ENCODE measurements around the gene ATP13A3. TPM values are rescaled to one million over a fixed set of nuclear protein-coding genes. Genes with fewer than 3 reads are reported as not detected.

The ATP13A3 gene
- total RNA-seq, 2 experiments from 2014 or later: 56.3 to 57.0 TPM

DNA sequence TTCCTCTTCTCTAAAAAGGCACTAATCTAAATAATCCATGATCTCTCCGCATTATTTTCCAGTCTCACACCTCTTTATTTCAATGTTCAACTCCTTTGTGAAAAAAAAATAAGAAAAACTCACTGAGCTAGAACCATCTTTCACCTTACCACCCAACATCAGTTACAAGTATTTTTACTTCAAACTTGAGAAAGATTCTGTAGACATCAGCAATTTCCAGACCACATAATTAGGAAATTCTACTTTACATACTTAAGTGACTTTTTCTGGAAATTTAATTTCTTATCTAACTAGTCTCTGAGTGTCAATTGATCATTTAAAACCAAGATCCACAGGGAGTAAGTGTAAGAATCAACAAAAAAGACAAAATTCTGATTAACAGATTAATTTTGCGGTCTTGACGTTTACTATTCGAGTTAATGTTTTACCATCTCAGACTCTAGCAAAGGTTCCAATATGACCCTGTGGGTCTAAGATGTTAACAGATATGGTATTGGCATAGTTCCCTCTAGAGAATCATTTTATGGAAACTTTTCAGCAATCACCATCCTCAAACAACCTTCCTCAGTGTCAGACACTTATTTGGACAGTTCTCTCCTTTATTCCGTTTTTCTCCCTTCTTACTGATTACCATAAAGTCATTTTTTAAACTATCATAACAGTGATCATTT is 5.1 kb downstream of the ATP13A3 start:
- Mint-ChIP-seq H3K27ac (no peak overlapping the region), H3K36me3 (peaks cover 11% of the 10 kb centered on the region), H3K4me1 (peaks cover 21% of the 10 kb centered on the region), H3K9me3 (no peaks in the 10 kb centered on the region), H3K4me3 (no peak overlapping the region), H3K27me3 (no peaks in the 10 kb centered on the region)
- no peak for DNase-seq
- POLR2A ChIA-PET: no interaction called here
- ATAC-seq (ENCODE audit: low read depth): no peak

- peaks cover 11% of the 10 kb centered on the region for H3K36me3 Mint-ChIP-seq
- H3K27me3 Mint-ChIP-seq: no peaks in the 10 kb centered on the region
- H3K4me1 Mint-ChIP-seq: peaks cover 21% of the 10 kb centered on the region
- H3K9me3 Mint-ChIP-seq: no peaks in the 10 kb centered on the region
- no peak overlapping the region for H3K4me3 Mint-ChIP-seq
- no peak overlapping the region for H3K27ac Mint-ChIP-seq
- POLR2A ChIA-PET: no interaction called here
- DNase-seq: no peak
- ATAC-seq (ENCODE audit: low read depth): no peak
Measured at GRCh38 chr3:194481103-194481502, 5.7 kb downstream of the ATP13A3 start.

DNA sequence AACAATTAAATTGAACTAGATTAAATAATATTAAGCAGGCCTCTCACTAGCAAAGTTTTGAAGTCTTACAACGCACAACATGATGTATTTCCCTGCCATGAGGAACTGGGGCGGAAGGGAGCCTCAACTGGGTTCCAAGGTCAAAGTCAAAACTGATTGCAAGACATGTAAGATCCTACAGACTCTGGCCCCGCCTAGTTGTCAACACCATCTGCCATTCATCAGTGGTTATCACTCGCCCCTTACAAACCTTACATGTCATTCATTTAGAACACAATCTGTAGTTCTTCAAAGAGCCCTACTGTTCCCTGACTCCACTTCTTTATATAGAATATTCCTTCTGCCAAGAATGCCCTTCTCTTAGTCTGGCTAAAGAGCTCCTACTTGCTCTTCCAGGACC is 10.0 kb downstream of the ATP13A3 start:
- POLR2A ChIA-PET: no interaction called here
- ATAC-seq (ENCODE audit: low read depth): no peak
- DNase-seq: no peak
- Mint-ChIP-seq H3K27ac (no peak overlapping the region), H3K27me3 (no peaks in the 10 kb centered on the region), H3K9me3 (no peaks in the 10 kb centered on the region), H3K36me3 (peaks cover 4% of the 10 kb centered on the region), H3K4me3 (no peak overlapping the region), H3K4me1 (peaks cover 18% of the 10 kb centered on the region)

GRCh38 chr3:194475978-194476377 is 10.8 kb downstream of the ATP13A3 start:
- Mint-ChIP-seq H3K4me1 (peaks cover 16% of the 10 kb centered on the region), H3K9me3 (no peaks in the 10 kb centered on the region), H3K27me3 (no peaks in the 10 kb centered on the region), H3K27ac (no peak overlapping the region), H3K36me3 (peaks cover 2% of the 10 kb centered on the region), H3K4me3 (no peak overlapping the region)
- POLR2A ChIA-PET: interaction anchor here (1.6 kb wide), 1 partner anchor 108 kb away, joined by 3 read pairs; no protein-coding TSS in a partner anchor
- no peak for ATAC-seq (ENCODE audit: low read depth)
- DNase-seq: no peak

DNA sequence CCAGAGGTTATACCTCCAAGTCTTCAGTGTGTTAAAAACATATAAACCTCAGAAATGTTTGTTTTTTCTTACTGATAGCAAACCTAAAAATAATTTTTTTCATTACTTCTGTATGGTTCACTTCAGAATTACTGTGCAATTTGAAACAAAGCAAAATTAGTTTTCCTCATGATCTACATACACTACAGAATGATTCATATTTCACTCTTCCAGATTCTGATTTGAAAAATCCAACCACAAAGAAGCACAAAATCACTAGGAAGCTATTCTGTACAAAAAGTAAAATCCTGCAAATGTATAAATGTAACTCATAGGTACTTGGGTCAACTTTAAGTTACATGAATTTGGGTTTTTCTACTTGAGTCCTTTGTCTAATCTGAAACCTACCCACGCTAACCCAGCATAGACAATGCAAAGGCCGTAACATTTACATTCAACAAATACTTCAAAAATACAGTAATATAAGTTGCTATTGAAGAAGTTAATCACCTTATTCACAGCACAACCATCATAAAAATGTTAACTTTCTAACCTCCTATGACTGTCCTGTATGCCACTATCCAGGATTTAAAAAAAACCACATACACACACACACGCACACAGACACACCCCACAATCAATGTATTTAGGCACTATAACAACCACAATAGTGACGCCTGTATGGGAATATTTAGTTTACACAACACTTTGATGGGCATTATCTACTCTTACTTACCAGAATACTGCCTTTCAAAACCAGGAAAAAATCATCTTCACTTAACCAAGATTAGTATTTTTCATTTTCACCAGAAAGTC is 11.5 kb downstream of the ATP13A3 start:
- Mint-ChIP-seq H3K36me3 (peaks cover 2% of the 10 kb centered on the region), H3K4me3 (no peak overlapping the region), H3K27me3 (no peaks in the 10 kb centered on the region), H3K9me3 (no peaks in the 10 kb centered on the region), H3K27ac (no peak overlapping the region), H3K4me1 (peaks cover 16% of the 10 kb centered on the region)
- POLR2A ChIA-PET: interaction anchor here (0.6 to 1.6 kb wide), 2 partner anchors 79 to 108 kb away, joined by 3 read pairs; no protein-coding TSS in a partner anchor
- DNase-seq (no peak), ATAC-seq (ENCODE audit: low read depth) (no peak)

DNA sequence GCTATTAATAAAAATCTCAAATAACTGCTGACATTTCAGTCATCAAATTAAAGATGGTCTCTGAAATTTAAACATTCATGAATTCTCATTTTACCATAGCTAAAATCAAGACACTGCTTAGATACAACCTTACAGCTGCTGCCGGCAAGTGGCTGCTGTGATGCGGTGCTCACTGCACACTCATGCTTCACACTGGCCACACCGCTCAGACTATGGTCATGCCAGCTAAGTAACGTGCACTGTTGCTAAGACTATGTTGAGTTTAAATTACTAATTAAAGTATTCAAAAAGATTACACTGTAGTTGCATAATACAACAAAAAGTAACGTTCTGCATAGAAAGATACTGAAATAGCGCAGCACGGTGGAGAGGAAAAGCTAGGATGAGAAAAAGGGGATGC is 12.1 kb downstream of the ATP13A3 start:
- H3K27me3 Mint-ChIP-seq: no peaks in the 10 kb centered on the region
- POLR2A ChIA-PET: interaction anchor here (0.6 to 1.6 kb wide), 2 partner anchors 79 to 109 kb away, joined by 3 read pairs; no protein-coding TSS in a partner anchor
- no peaks in the 10 kb centered on the region for H3K9me3 Mint-ChIP-seq
- peaks cover 2% of the 10 kb centered on the region for H3K36me3 Mint-ChIP-seq
- H3K27ac Mint-ChIP-seq: peak overlapping the region; percentile 14
- no peak overlapping the region for H3K4me3 Mint-ChIP-seq
- ATAC-seq (ENCODE audit: low read depth) (no peak), DNase-seq (no peak)
- peaks cover 12% of the 10 kb centered on the region for H3K4me1 Mint-ChIP-seq

GRCh38 chr3:194472290-194472920 is 14.4 kb downstream of the ATP13A3 start:
- peak; percentile 83 for ATAC-seq (ENCODE audit: low read depth)

GRCh38 chr3:194471863-194472262 is 14.9 kb downstream of the ATP13A3 start:
- Mint-ChIP-seq H3K36me3 (peaks cover 2% of the 10 kb centered on the region), H3K27ac (no peak overlapping the region), H3K4me1 (peaks cover 12% of the 10 kb centered on the region), H3K27me3 (no peaks in the 10 kb centered on the region), H3K4me3 (no peak overlapping the region), H3K9me3 (no peaks in the 10 kb centered on the region)
- ATAC-seq (ENCODE audit: low read depth): no peak
- POLR2A ChIA-PET: no interaction called here
- DNase-seq: no peak

More at GRCh38 chr3:194472290-194472920, 14.4 kb downstream of the ATP13A3 start:
- POLR2A ChIA-PET: no interaction called here
- H3K9me3 Mint-ChIP-seq: no peaks in the 10 kb centered on the region
- no peak overlapping the region for H3K4me3 Mint-ChIP-seq
- DNase-seq: no peak
- no peak overlapping the region for H3K27ac Mint-ChIP-seq
- H3K27me3 Mint-ChIP-seq: no peaks in the 10 kb centered on the region
- H3K36me3 Mint-ChIP-seq: peaks cover 2% of the 10 kb centered on the region
- H3K4me1 Mint-ChIP-seq: peaks cover 12% of the 10 kb centered on the region

- no peaks in the 10 kb centered on the region for H3K9me3 Mint-ChIP-seq
- no peak overlapping the region for H3K27ac Mint-ChIP-seq
- POLR2A ChIA-PET: interaction anchor here (0.7 kb wide), 1 partner anchor 74 kb away, joined by 4 read pairs; no protein-coding TSS in a partner anchor
- H3K4me1 Mint-ChIP-seq: peaks cover 15% of the 10 kb centered on the region
- no peak for ATAC-seq (ENCODE audit: low read depth)
- no peak overlapping the region for H3K4me3 Mint-ChIP-seq
- DNase-seq: no peak
- peaks cover 4% of the 10 kb centered on the region for H3K36me3 Mint-ChIP-seq
- no peaks in the 10 kb centered on the region for H3K27me3 Mint-ChIP-seq
Measured at GRCh38 chr3:194470615-194471014, 16.2 kb downstream of the ATP13A3 start.

DNA sequence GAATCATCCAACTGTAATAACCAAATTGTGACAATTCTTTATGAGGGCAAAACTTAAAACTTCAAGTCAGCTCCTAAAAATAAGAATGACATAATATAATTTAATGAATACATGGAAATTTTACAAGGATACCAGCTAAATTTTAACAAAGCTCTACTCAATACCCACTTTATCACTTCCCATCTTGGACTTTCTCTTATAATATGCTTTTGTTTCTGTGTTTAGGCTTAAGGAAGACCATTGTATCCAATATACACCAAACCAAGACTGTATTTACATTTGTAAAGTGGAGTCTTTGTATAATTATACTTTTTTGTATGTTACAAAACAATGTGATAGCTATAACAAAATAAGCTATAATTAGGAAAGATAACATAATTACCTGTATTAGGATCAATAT is 16.8 kb downstream of the ATP13A3 start:
- Mint-ChIP-seq H3K9me3 (no peaks in the 10 kb centered on the region), H3K4me3 (no peak overlapping the region), H3K27me3 (no peaks in the 10 kb centered on the region), H3K4me1 (peaks cover 12% of the 10 kb centered on the region), H3K36me3 (peaks cover 4% of the 10 kb centered on the region), H3K27ac (no peak overlapping the region)
- DNase-seq: no peak
- no peak for ATAC-seq (ENCODE audit: low read depth)
- POLR2A ChIA-PET: no interaction called here

GRCh38 chr3:194468086-194468485 is 18.7 kb downstream of the ATP13A3 start:
- peaks cover 8% of the 10 kb centered on the region for H3K4me1 Mint-ChIP-seq
- no peak overlapping the region for H3K4me3 Mint-ChIP-seq
- ATAC-seq (ENCODE audit: low read depth) (no peak), DNase-seq (no peak)
- H3K9me3 Mint-ChIP-seq: no peaks in the 10 kb centered on the region
- POLR2A ChIA-PET: no interaction called here
- H3K27me3 Mint-ChIP-seq: no peaks in the 10 kb centered on the region
- H3K36me3 Mint-ChIP-seq: peaks cover 2% of the 10 kb centered on the region
- H3K27ac Mint-ChIP-seq: no peak overlapping the region

- Mint-ChIP-seq H3K27me3 (no peaks in the 10 kb centered on the region), H3K9me3 (no peaks in the 10 kb centered on the region), H3K36me3 (peaks cover 2% of the 10 kb centered on the region), H3K4me3 (no peak overlapping the region), H3K27ac (no peak overlapping the region), H3K4me1 (peaks cover 4% of the 10 kb centered on the region)
- DNase-seq: no peak
- POLR2A ChIA-PET: no interaction called here
- ATAC-seq (ENCODE audit: low read depth): no peak
Measured at GRCh38 chr3:194466761-194467356, 19.9 kb downstream of the ATP13A3 start.

DNA sequence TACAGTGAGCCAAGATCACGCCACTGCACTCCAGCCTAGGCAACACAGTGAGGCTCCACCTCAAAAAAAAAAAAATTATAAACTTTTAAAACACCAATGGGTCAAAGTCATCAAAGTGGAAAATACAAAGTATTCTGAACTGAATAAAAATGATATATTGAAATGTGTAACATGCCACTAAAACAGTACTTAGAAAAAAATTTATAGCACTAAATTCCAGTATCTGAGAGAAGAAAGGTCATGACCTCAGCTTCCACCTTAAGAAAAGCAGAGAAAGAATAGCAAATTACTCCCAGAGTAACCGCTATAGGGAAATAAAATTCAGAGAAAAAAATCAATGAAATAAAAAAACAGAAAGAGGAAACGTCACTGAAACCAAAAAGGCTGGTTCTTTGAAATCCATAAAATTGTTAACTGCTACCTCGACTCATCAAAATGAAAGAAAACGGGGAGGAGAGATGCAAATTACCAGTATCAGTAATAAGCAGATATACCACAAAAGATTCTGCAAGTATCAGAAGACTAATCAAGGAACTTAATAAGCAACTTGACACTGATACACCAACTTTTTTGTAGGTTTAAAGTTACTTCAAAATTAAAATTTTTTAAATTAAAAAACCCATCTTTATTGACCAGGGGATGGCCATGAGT is 20.8 kb downstream of the ATP13A3 start:
- Mint-ChIP-seq H3K36me3 (peaks cover 2% of the 10 kb centered on the region), H3K4me3 (peak overlapping the region; percentile 4), H3K27me3 (no peaks in the 10 kb centered on the region), H3K4me1 (peaks cover 4% of the 10 kb centered on the region), H3K27ac (no peak overlapping the region), H3K9me3 (no peaks in the 10 kb centered on the region)
- POLR2A ChIA-PET: no interaction called here
- DNase-seq (no peak), ATAC-seq (ENCODE audit: low read depth) (no peak)
